Ectodermal cell (in vitro differentiated cells): ENCODE data around the gene SOX13.

Source experiments
- H3K27ac ChIP-seq: 2 replicates; pipeline ENCODE4 v1.7.0; 2013; ENCODE audit warnings: mild to moderate bottlenecking, low read depth, low read length; ENCODE audit not compliant: insufficient read depth, poor library complexity, severe bottlenecking
- H3K27me3 ChIP-seq: 2 replicates; pipeline ENCODE4 v1.7.0; 2013; ENCODE audit warnings: mild to moderate bottlenecking, low read length; ENCODE audit not compliant: insufficient read depth, control insufficient read depth, poor library complexity, severe bottlenecking
- H3K36me3 ChIP-seq: one replicate; pipeline ENCODE4 v1.7.0; 2013; ENCODE audit warnings: low read length; ENCODE audit not compliant: control insufficient read depth, insufficient read depth
- H3K4me1 ChIP-seq: one replicate; pipeline ENCODE4 v1.7.0; 2013; ENCODE audit warnings: low read length; ENCODE audit not compliant: control insufficient read depth, insufficient read depth
- H3K4me3 ChIP-seq: 2 replicates; pipeline ENCODE4 v1.7.0; 2013; ENCODE audit warnings: low read depth, low read length, control low read depth; ENCODE audit not compliant: insufficient read depth
- H3K9me3 ChIP-seq: 2 replicates; pipeline ENCODE4 v1.7.0; 2013; ENCODE audit warnings: mild to moderate bottlenecking, low read length, moderate library complexity; ENCODE audit not compliant: control insufficient read depth
- WGBS, 2 experiments: methylation state at CpG; one replicate each; pipeline ENCODE4 v1.1.7; 2013; ENCODE audit warnings: missing lambda C conversion rate in 2 of 2; 5-methylcytosine and 5-hydroxymethylcytosine counted together

SOX13 gene

GRCh38 chr1:204115116-204115515, 42.2 kb downstream of the SOX13 start:
- H3K36me3 ChIP-seq = peaks cover 9% of the 10 kb centered on the region
- no peak overlapping the region for H3K4me3 ChIP-seq
- no peaks in the 10 kb centered on the region for H3K27me3 ChIP-seq
- no peaks in the 10 kb centered on the region for H3K4me1 ChIP-seq
- WGBS, 2 experiments = 85 to 88% methylated on average over 3 to 4 of the region's 4 CpGs
- no peak overlapping the region for H3K27ac ChIP-seq
- H3K9me3 ChIP-seq = no peaks in the 10 kb centered on the region

- Histone ChIP-seq H3K9me3 (no peaks in the 10 kb centered on the region), H3K27ac (no peak overlapping the region), H3K4me1 (no peaks in the 10 kb centered on the region), H3K4me3 (no peak overlapping the region), H3K27me3 (no peaks in the 10 kb centered on the region), H3K36me3 (peaks cover 16% of the 10 kb centered on the region)
- 95% methylated on average over 4 of the region's 4 CpGs for WGBS, 2 experiments
These were observed 43.6 kb downstream of the SOX13 start for GRCh38 chr1:204116539-204116938.

- H3K27ac ChIP-seq = no peak overlapping the region
- H3K9me3 ChIP-seq = no peaks in the 10 kb centered on the region
- peaks cover 31% of the 10 kb centered on the region for H3K36me3 ChIP-seq
- no peaks in the 10 kb centered on the region for H3K27me3 ChIP-seq
- H3K4me1 ChIP-seq = peaks cover 8% of the 10 kb centered on the region
- 93 to 94% methylated on average over 17 of the region's 17 CpGs for WGBS, 2 experiments
- no peak overlapping the region for H3K4me3 ChIP-seq
These were observed 49.1 kb downstream of the SOX13 start for GRCh38 chr1:204121840-204122555.

- Histone ChIP-seq H3K36me3 (peaks cover 31% of the 10 kb centered on the region), H3K4me1 (peaks cover 10% of the 10 kb centered on the region), H3K27me3 (no peaks in the 10 kb centered on the region), H3K27ac (no peak overlapping the region), H3K4me3 (no peak overlapping the region), H3K9me3 (no peaks in the 10 kb centered on the region)
- 84% methylated on average over 9 of the region's 9 CpGs for WGBS, 2 experiments
These were observed 50.5 kb downstream of the SOX13 start for GRCh38 chr1:204123376-204123775.

GRCh38 chr1:204124639-204125038, 51.7 kb downstream of the SOX13 start:
- 96% methylated on average over 22 of the region's 22 CpGs for WGBS, 2 experiments
- Histone ChIP-seq H3K36me3 (peaks cover 22% of the 10 kb centered on the region), H3K27me3 (no peaks in the 10 kb centered on the region), H3K27ac (no peak overlapping the region), H3K4me1 (peaks cover 15% of the 10 kb centered on the region), H3K9me3 (no peaks in the 10 kb centered on the region), H3K4me3 (no peak overlapping the region)

- H3K9me3 ChIP-seq = no peaks in the 10 kb centered on the region
- peaks cover 15% of the 10 kb centered on the region for H3K4me1 ChIP-seq
- H3K27me3 ChIP-seq = no peaks in the 10 kb centered on the region
- H3K27ac ChIP-seq = no peak overlapping the region
- H3K36me3 ChIP-seq = peaks cover 18% of the 10 kb centered on the region
- no peak overlapping the region for H3K4me3 ChIP-seq
- 95% methylated on average over 18 of the region's 18 CpGs for WGBS, 2 experiments
These were observed 52.9 kb downstream of the SOX13 start for GRCh38 chr1:204125759-204126351.

- WGBS, 2 experiments = 87 to 91% methylated on average over 8 of the region's 8 CpGs
- H3K9me3 ChIP-seq = no peaks in the 10 kb centered on the region
- H3K27ac ChIP-seq = peak overlapping the region; percentile 74
- peaks cover 15% of the 10 kb centered on the region for H3K4me1 ChIP-seq
- peaks cover 16% of the 10 kb centered on the region for H3K36me3 ChIP-seq
- no peaks in the 10 kb centered on the region for H3K27me3 ChIP-seq
- no peak overlapping the region for H3K4me3 ChIP-seq
These were observed 53.5 kb downstream of the SOX13 start for GRCh38 chr1:204126386-204126785.

GRCh38 chr1:204126956-204127355, 54.0 kb downstream of the SOX13 start:
- H3K27ac ChIP-seq = peak overlapping the region; percentile 74
- WGBS, 2 experiments = 57 to 62% methylated on average over 7 of the region's 7 CpGs

GRCh38 chr1:204127597-204128242, 54.8 kb downstream of the SOX13 start:
- Histone ChIP-seq H3K4me1 (peaks cover 15% of the 10 kb centered on the region), H3K27ac (peak overlapping the region; percentile 38), H3K36me3 (peaks cover 9% of the 10 kb centered on the region), H3K9me3 (no peaks in the 10 kb centered on the region), H3K27me3 (no peaks in the 10 kb centered on the region), H3K4me3 (no peak overlapping the region)
- 80 to 92% methylated on average over 4 to 5 of the region's 5 CpGs for WGBS, 2 experiments

More at GRCh38 chr1:204126956-204127355, 54.0 kb downstream of the SOX13 start:
- Histone ChIP-seq H3K9me3 (no peaks in the 10 kb centered on the region), H3K4me3 (no peak overlapping the region), H3K27me3 (no peaks in the 10 kb centered on the region), H3K4me1 (peaks cover 15% of the 10 kb centered on the region), H3K36me3 (peaks cover 13% of the 10 kb centered on the region)

- H3K4me3 ChIP-seq = no peak overlapping the region
- peaks cover 5% of the 10 kb centered on the region for H3K36me3 ChIP-seq
- WGBS, 2 experiments = 85 to 86% methylated on average over 4 of the region's 4 CpGs
- peaks cover 15% of the 10 kb centered on the region for H3K4me1 ChIP-seq
- no peak overlapping the region for H3K27ac ChIP-seq
- H3K9me3 ChIP-seq = no peaks in the 10 kb centered on the region
- H3K27me3 ChIP-seq = no peaks in the 10 kb centered on the region
These were observed 55.6 kb downstream of the SOX13 start for GRCh38 chr1:204128464-204128963.
